ENCODE results near the gene SKIDA1.

DNA sequence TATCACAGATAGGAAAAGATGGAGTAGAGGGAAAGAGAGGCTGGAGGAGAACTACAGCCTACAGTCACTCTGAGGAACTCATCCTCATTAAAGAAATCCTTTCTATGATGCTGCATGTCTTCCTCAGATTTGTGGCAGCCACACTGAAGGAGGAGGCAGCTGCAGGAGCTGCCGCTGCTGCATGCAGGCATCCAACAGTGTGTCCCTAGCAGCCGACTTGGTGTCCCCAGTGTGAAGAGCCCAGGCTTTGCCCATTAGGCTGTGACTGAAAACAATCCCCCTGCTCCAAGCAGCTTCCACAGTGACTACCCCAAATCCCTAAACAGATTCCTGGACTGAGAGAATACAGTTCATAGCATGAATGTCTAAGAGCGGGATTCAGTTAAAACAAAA, 23.1 kb downstream of the SKIDA1 start:
- TF ChIP-seq, protein P1, sequence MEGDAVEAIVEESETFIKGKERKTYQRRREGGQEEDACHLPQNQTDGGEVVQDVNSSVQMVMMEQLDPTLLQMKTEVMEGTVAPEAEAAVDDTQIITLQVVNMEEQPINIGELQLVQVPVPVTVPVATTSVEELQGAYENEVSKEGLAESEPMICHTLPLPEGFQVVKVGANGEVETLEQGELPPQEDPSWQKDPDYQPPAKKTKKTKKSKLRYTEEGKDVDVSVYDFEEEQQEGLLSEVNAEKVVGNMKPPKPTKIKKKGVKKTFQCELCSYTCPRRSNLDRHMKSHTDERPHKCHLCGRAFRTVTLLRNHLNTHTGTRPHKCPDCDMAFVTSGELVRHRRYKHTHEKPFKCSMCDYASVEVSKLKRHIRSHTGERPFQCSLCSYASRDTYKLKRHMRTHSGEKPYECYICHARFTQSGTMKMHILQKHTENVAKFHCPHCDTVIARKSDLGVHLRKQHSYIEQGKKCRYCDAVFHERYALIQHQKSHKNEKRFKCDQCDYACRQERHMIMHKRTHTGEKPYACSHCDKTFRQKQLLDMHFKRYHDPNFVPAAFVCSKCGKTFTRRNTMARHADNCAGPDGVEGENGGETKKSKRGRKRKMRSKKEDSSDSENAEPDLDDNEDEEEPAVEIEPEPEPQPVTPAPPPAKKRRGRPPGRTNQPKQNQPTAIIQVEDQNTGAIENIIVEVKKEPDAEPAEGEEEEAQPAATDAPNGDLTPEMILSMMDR (IDR thresholded peaks at IDR 0.05; ENCODE audit: insufficient read depth, low read depth, low read length): no peak
- no peak for TF ChIP-seq EZH2 (IDR thresholded peaks at IDR 0.05; ENCODE audit: insufficient read depth, low read length)

All from astrocyte (in vitro differentiated cells and primary cell).